DMS79 (cell line): Measurements from ENCODE around the gene ZNF502.
"Not testable (repeated sequence)": the region's sequence is repeated elsewhere in the genome, so short reads cannot be mapped to it uniquely, and the experiment has no call there.

Experiments used
- DNase-seq: peaks from one replicate; lab custom pipeline; 2025; lab: John Stamatoyannopoulos, UW

The ZNF502 gene

GRCh38 chr3:44712455-44713075 lies at the start of gene ZNF502:
ZNF502 (plus strand) TSS chr3:44712660; CDS start chr3:44720262, 7,602 bp downstream.
- no peak for DNase-seq

- no peak for DNase-seq
These were observed 47.3 kb upstream of the ZNF502 start for GRCh38 chr3:44665173-44665572.

DNA sequence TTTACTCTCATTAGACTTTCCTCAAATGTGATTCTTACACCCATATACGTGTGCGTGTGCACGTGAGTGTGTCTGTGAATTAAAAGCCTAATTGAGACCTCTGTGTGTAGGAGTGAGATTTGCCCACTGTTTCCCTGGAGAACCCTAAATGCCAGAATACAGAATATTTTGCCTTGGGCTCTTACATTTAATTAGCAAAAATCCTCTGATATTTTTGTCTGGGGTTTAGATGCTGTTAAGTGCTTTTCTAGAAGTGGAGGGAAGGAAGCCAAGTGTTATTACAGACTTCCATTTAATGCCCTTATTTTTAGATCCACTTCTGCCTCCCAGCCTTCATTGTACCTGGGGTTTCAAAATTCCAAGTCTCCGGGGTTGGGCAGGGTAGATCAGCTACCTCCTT lies 46.1 kb upstream of the ZNF502 start:
- DNase-seq: no peak

GRCh38 chr3:44669760-44670159 lies 42.7 kb upstream of the ZNF502 start:
- no peak for DNase-seq

DNA sequence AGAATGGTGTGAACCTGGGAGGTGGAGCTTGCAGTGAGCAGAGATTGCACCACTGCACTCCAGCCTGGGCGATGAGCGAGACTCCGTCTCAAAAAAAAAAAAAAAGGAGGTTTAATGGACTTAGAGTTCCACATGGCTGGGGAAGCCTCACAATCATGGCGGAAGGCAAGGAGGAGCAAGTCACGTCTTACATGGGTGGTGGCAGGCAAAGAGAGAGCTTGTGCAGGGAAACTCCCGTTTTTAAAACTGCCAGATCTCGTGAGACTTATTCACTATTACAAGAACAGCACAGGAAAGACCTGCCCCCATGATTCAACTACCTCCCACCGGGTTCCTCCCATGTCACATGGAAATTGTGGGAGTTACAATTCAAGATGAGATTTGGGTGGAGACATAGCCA lies 39.0 kb upstream of the ZNF502 start:
- not testable (repeated sequence) for DNase-seq

GRCh38 chr3:44674211-44674610 lies 38.2 kb upstream of the ZNF502 start:
- DNase-seq: no peak

- DNase-seq: no peak
These were observed 33.9 kb upstream of the ZNF502 start for GRCh38 chr3:44678480-44679116.

- DNase-seq: no peak
These were observed 31.5 kb upstream of the ZNF502 start for GRCh38 chr3:44680921-44681455.

DNA sequence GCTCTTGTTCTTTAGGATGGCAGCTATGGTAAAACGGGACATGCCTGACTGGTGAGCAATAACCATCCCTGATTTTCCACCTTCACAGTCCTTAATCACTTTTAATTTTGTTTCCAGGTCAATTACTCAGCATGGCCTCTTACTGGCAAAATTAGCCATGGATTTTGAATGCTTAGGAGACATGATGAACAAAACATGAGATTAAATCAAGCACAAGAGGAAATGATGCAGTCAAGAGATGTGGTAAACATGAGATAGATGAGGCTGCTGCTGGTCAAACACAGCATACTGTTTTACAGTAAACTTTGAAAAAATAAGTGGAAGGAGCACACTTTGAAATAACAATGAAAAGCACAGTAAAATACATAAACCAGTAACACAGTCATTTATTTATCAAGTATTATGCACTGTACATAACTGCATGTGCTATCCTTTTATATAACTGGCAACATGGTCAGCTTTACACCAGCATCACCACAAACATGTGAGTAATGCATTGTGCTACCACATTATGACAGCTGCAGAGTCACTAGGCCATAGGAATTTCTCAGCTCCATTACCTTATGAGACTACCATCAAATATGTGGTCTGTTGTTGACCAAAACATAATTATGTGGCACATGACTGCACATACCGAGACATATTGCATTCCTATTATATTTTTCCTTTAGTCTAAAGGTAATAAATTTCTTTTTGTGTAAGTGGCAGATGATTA lies 30.1 kb upstream of the ZNF502 start:
- DNase-seq: no peak

- peak; percentile 43 for DNase-seq
These were observed 27.2 kb upstream of the ZNF502 start for GRCh38 chr3:44685128-44685800.

DNA sequence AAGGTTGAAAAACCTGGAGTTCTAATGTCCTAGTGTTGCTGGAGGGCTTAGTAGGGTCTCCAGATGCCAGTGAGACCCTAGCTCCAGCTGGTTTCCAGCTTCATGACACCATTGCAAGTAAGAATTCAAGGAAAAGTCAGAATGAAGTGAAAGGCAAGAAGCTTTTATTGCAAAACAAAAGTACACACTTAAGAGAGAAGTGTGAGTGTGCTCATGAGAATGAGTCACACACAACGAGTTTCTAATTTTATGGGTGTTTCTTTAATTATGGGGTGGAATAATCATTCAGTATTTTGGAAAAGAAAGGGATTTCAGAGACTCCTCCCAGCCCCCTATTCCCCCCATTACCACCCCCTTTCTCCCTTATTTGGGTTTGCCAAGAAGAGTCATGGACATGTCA lies 24.6 kb upstream of the ZNF502 start:
- no peak for DNase-seq

GRCh38 chr3:44721231-44722102 lies 9.0 kb downstream of the ZNF502 start:
- no peak for DNase-seq

DNA sequence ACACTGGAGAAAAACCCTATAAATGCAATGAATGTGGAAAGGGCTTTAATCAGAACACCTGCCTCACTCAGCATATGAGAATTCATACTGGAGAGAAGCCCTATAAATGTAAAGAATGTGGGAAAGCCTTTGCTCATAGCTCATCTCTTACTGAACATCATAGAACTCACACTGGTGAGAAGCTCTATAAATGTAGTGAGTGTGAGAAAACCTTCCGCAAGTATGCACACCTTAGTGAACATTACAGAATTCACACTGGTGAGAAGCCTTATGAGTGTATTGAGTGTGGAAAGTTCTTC lies 9.6 kb downstream of the ZNF502 start:
- DNase-seq: no peak

DNA sequence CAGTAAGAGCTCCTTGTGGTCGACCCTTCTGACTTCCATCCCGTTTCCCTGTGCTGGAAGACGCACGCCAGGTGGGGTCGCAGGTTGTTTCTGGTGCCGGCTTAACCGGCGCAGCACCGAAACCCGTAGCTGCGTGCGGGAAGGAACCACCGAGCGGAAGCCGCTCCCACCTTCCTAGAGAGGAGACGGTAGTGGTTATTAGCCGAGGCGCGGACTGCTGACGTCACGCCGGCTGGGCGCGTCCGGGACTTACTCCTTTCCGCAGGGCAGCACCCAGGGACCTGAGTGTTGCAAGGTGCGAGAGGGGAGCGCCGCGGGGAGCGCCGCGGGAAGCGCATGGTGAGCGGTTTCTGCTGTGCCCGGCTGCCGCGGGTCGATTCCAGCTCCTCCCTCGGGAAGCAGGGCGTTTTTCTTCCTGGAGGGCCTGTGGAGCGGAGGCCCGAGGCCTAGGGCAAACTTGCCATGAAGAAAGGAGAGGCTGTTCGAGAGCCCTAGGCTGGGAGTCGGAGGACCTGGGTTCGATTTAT lies 17.0 kb downstream of the ZNF502 start, which contains the start of gene ZNF501:
TSS of gene ZNF501 (plus strand) at position 252 of the 527 bp plus-strand sequence. CDS start 4,787 bp downstream, outside the sequence.
- peak; percentile 77 for DNase-seq

DNA sequence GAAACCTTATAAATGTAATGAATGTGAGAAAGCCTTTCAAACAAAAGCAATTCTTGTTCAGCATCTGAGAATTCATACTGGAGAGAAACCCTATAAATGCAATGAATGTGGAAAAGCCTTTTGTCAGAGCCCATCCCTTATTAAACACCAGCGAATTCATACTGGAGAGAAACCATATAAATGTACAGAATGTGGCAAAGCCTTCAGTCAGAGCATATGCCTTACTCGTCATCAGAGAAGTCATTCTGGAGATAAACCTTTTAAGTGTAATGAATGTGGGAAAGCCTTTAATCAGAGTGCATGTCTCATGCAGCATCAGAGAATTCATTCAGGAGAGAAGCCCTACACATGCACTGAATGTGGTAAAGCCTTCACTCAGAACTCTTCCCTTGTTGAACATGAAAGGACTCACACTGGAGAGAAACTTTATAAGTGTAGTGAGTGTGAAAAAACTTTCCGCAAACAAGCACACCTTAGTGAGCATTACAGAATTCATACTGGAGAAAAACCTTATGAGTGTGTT lies 22.2 kb downstream of the ZNF502 start:
- DNase-seq: no peak

DNA sequence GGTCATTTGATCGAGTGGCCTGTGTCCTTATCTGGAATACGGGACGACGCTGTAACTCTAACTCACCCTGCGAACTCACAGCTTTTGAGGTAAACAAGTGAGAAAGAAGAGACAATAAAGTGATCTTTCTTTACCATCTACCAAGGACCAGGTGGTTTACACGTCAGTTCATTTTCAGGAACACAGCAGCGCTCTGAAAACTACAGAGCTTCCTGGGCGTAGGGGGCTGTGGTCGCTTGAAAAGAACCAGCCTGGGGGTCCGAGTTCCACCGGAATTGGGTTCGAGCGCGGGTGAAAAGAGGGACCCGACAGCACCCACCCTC lies 48.6 kb downstream of the ZNF502 start:
- DNase-seq: no peak

GRCh38 chr3:44761424-44762169 lies 49.1 kb downstream of the ZNF502 start, which contains the start of the genes KIAA1143 and KIF15:
KIAA1143 (minus strand) TSS chr3:44761619; CDS start chr3:44761602, 17 bp downstream.
KIF15 (plus strand) TSS chr3:44761794; CDS start chr3:44761866, 72 bp downstream.
- DNase-seq: peak; percentile 49

- no peak for DNase-seq
These were observed 49.8 kb downstream of the ZNF502 start for GRCh38 chr3:44762170-44762677.

DNA sequence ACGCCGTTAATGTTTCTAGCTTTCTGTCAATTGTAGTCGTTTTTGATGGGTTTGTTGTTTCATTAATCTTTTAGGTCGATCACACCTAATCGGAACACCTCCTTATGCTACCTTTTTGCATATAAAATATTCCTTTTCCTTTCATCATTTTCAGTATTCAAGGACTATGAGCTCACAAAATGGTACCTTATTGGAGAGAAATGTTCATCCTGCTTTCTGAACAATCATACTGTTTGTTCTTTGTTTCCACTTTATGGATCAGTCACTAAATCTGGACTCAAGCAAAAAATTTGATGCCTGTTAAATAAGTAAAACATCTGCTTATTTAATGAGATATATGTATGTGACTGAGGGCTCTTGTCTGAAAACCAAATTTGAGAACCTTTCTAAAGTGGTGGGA lies 50.2 kb downstream of the ZNF502 start:
- no peak for DNase-seq

- no peak for DNase-seq
These were observed 51.8 kb downstream of the ZNF502 start for GRCh38 chr3:44764248-44764647.
